HCT116 (cell line): ENCODE measurements around the gene NRXN2. TPM values are rescaled to one million over a fixed set of nuclear protein-coding genes. Genes with fewer than 3 reads are reported as not detected.

Experiments
- ATAC-seq: fragments of 200-7000 bp; cut with Tn5 transposase; 2 replicates; pipeline ENCODE4 v1.9.1; 2020; ENCODE audit warnings: mild to moderate bottlenecking, moderate library complexity
- BruUV-seq: library from RNA; stranded (reverse); fragments of 400-500 nt; replicated peaks from 2 replicates; lab custom pipeline; 2021; lab: Mats Ljungman, UMichigan
- CTCF ChIA-PET: fragments of 300-600 bp; sonication (Branson Sonifier 250); formaldehyde crosslinking; loops from one replicate; lab custom pipeline; 2021; ENCODE audit warnings: antibody characterized with exemption; lab: Charles Lee
- POLR2A ChIA-PET: fragments of 300-600, 350-600 bp; sonication (Branson Sonifier 250); formaldehyde crosslinking; loops from one replicate; lab custom pipeline; 2021; ENCODE audit warnings: antibody characterized with exemption; lab: Charles Lee
- RAD21 ChIA-PET, 2 experiments: fragments of 300-600 bp; sonication (Branson Sonifier 250); formaldehyde crosslinking; loops; one replicate each; lab custom pipeline; 2023; ENCODE audit warnings: low total read pairs in 2 of 2; ENCODE audit not compliant: uncharacterized antibody in 2 of 2, unreplicated experiment in 2 of 2, low non-redundant PET in 1 of 2; lab: Charles Lee
- DNase-seq: peaks from one replicate; pipeline ENCODE4 v3.0.0-alpha.2; 2010; ENCODE audit warnings: low read depth, low spot score
- H2AFZ ChIP-seq: fragments of 200-600 bp; shearing (Covaris generic), sonication (generic); 2 replicates; pipeline ENCODE4 v1.6.1; 2017; ENCODE audit warnings: low read depth, mixed run types, mixed read lengths, antibody characterized with exemption, low read length; ENCODE audit not compliant: poor library complexity, severe bottlenecking
- H3K27ac ChIP-seq: 2 replicates; pipeline ENCODE4 v1.5.1; 2012; ENCODE audit warnings: low read depth, low read length
- H3K27me3 ChIP-seq: fragments of 200-600 bp; sonication (generic); 2 replicates; pipeline ENCODE4 v1.6.1; 2016; ENCODE audit warnings: mixed run types, low read length, mixed read lengths; ENCODE audit not compliant: insufficient read depth
- H3K36me3 ChIP-seq, 2 experiments: fragments of 200-500 bp in 1 of 2; fragments of 200-600 bp in 1 of 2; sonication (Bioruptor generic) in 1 of 2; sonication (generic) in 1 of 2; 2 replicates each; pipeline versions ENCODE4 v1.5.1 to v1.6.1; 2014 to 2016; ENCODE audit warnings: low read length in 2 of 2, inconsistent platforms in 1 of 2, mixed read lengths in 1 of 2, mixed run types in 1 of 2; ENCODE audit not compliant: insufficient read depth in 2 of 2, control insufficient read depth in 1 of 2
- H3K4me1 ChIP-seq, 2 experiments: fragments of 200-600 bp in 1 of 2; sonication (generic) in 1 of 2; 2 replicates each; pipeline versions ENCODE4 v1.5.1 to v1.6.1; 2012 to 2017; ENCODE audit warnings: low read length in 2 of 2, inconsistent platforms in 1 of 2, mild to moderate bottlenecking in 1 of 2, mixed read lengths in 1 of 2, mixed run types in 1 of 2, moderate library complexity in 1 of 2; ENCODE audit not compliant: insufficient read depth in 2 of 2, control insufficient read depth in 1 of 2
- H3K4me2 ChIP-seq: fragments of 200-600 bp; sonication (generic); 2 replicates; pipeline ENCODE4 v1.6.1; 2017; ENCODE audit warnings: mixed run types, low read length, mixed read lengths
- H3K4me3 ChIP-seq, 2 experiments: fragments of 200-600 bp in 1 of 2; sonication (generic) in 1 of 2; replicated peaks in 1 of 2; 2 replicates each; pipeline ENCODE4 v1.5.1; 2011 to 2016; ENCODE audit warnings: low read length in 2 of 2, control low read depth in 1 of 2, low read depth in 1 of 2, mild to moderate bottlenecking in 1 of 2, mixed read lengths in 1 of 2, mixed run types in 1 of 2
- H3K79me2 ChIP-seq: fragments of 200-600 bp; sonication (generic); 2 replicates; pipeline ENCODE4 v1.6.1; 2017; ENCODE audit warnings: mild to moderate bottlenecking, mixed run types, low read length, moderate library complexity, mixed read lengths; ENCODE audit not compliant: insufficient read depth
- H3K9ac ChIP-seq: fragments of 200-600 bp; sonication (generic); 2 replicates; pipeline ENCODE4 v1.6.1; 2016; ENCODE audit warnings: low read length, mixed read lengths
- H3K9me2 ChIP-seq: fragments of 200-600 bp; sonication (generic), shearing (Covaris generic); 2 replicates; pipeline ENCODE4 v1.6.1; 2017; ENCODE audit warnings: mixed run types, mild to moderate bottlenecking, moderate library complexity; ENCODE audit not compliant: insufficient read depth
- H3K9me3 ChIP-seq, 2 experiments: fragments of 200-500 bp in 1 of 2; fragments of 200-600 bp in 1 of 2; sonication (Bioruptor generic) in 1 of 2; sonication (generic) in 1 of 2; 2 replicates each; pipeline ENCODE4 v1.6.1; 2014 to 2017; ENCODE audit warnings: low read length in 2 of 2, mixed read lengths in 2 of 2, inconsistent platforms in 1 of 2, low read depth in 1 of 2, mild to moderate bottlenecking in 1 of 2, mixed run types in 1 of 2, moderate library complexity in 1 of 2; ENCODE audit not compliant: control insufficient read depth in 1 of 2, insufficient read depth in 1 of 2
- H4K20me1 ChIP-seq: fragments of 200-600 bp; sonication (generic), shearing (Covaris generic); 2 replicates; pipeline ENCODE4 v1.6.1; 2017; ENCODE audit warnings: mixed run types, mild to moderate bottlenecking, moderate library complexity; ENCODE audit not compliant: insufficient read depth
- CBX3 ChIP-seq: IDR thresholded peaks from 2 replicates; pipeline ENCODE4 v1.6.1; 2012; ENCODE audit warnings: low read depth
- CEBPB ChIP-seq: IDR thresholded peaks from 2 replicates; pipeline ENCODE4 v1.6.1; 2012; ENCODE audit warnings: low read depth
- EGR1 ChIP-seq: IDR thresholded peaks from 2 replicates; pipeline ENCODE4 v1.6.1; 2012; ENCODE audit warnings: low read depth
- ELF1 ChIP-seq: IDR thresholded peaks from 2 replicates; pipeline ENCODE4 v1.6.1; 2012; ENCODE audit warnings: low read depth, borderline replicate concordance
- EZH2phosphoT487 ChIP-seq: fragments of 200-600 bp; IDR thresholded peaks from 2 replicates; pipeline ENCODE4 v1.6.1; 2018; ENCODE audit warnings: antibody characterized with exemption, borderline replicate concordance
- JUND ChIP-seq: IDR thresholded peaks from 2 replicates; pipeline ENCODE4 v1.6.1; 2012
- POLR2AphosphoS5 ChIP-seq: IDR thresholded peaks from 2 replicates; pipeline ENCODE4 v1.6.1; 2011; ENCODE audit warnings: mild to moderate bottlenecking, low read depth, low read length, moderate library complexity
- SIN3A ChIP-seq: IDR thresholded peaks from 2 replicates; pipeline ENCODE4 v1.6.1; 2012; ENCODE audit warnings: low read depth
- SP1 ChIP-seq: IDR thresholded peaks from 2 replicates; pipeline ENCODE4 v1.6.1; 2012; ENCODE audit warnings: low read depth
- YY1 ChIP-seq: IDR thresholded peaks from 2 replicates; pipeline ENCODE4 v1.6.1; 2011; ENCODE audit warnings: low read length, low read depth, moderate library complexity, mild to moderate bottlenecking; ENCODE audit not compliant: insufficient replicate concordance; ENCODE audit errors: extremely low read depth
- ZFX ChIP-seq: fragments of 450-650 bp; IDR thresholded peaks from 2 replicates; pipeline ENCODE4 v1.6.1; 2017
- ZNF274 ChIP-seq: fragments of 200-500 bp; sonication (Bioruptor generic); IDR thresholded peaks from 2 replicates; pipeline ENCODE4 v1.6.1; 2014; ENCODE audit warnings: mild to moderate bottlenecking, low read depth, low read length, inconsistent platforms
- intact Hi-C: fragments of 100-400 bp; cut with micrococcal nuclease; formaldehyde crosslinking; loops from 2 replicates; pipeline ENCODE4 v1.10.0; 2022
- total RNA-seq: library from RNA; stranded (reverse); gene quantifications from one replicate; pipeline ENCODE4 v1.2.1, GENCODE V29; 2021; ENCODE audit not compliant: unreplicated experiment
- TF ChIP-seq, protein P1 (sequence below): IDR thresholded peaks from 2 replicates; pipeline ENCODE4 v1.6.1; 2011; ENCODE audit warnings: mild to moderate bottlenecking, low read length, moderate library complexity; ENCODE audit not compliant: insufficient replicate concordance; ENCODE audit errors: extremely low read depth
- TF ChIP-seq, protein P2 (sequence below), 3 experiments: fragments of 200-600 bp in 1 of 3; sonication (generic) in 1 of 3; IDR thresholded peaks in 2 of 3; conservative IDR thresholded peaks in 1 of 3; 2 replicates each; pipeline ENCODE4 v1.5.1; 2012 to 2017; ENCODE audit warnings: low read depth in 2 of 3, low read length in 2 of 3, antibody characterized with exemption in 1 of 3, borderline replicate concordance in 1 of 3, control low read depth in 1 of 3, mild to moderate bottlenecking in 1 of 3, mixed read lengths in 1 of 3, mixed run types in 1 of 3, moderate library complexity in 1 of 3; ENCODE audit not compliant: insufficient read depth in 1 of 3
- TF ChIP-seq, protein P3 (sequence below): IDR thresholded peaks from 2 replicates; pipeline ENCODE4 v1.6.1; 2012

NRXN2 gene
- total RNA-seq, 1 experiment from 2014 or later: 1.5 TPM

DNA sequence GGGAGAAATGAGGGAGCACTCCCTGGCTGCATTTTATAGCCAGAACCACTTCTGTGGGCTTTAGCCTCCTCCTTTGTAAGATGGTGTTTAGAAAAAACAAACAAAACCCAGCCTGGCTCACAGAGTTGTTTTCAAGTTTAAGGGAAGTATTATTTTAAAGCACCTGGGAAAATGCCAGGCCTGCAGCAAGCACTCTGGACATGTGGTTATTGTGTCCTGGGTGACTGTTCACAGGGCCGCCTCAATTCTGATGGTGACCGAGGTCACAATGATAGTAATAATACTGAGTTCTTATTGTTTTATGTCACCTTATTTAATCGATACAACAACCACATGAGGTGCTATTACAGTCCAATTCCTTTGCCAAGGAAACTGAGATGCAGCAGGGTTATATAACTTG, 152.7 kb downstream of the NRXN2 start:
- no peaks in the 10 kb centered on the region for H3K9me3 ChIP-seq
- RAD21 ChIA-PET: no interaction called here
- no TSS peak for BruUV-seq
- H3K9me2 ChIP-seq: no peaks in the 10 kb centered on the region
- POLR2A ChIA-PET: no interaction called here
- CTCF ChIA-PET: no interaction called here
- no peak overlapping the region for H2AFZ ChIP-seq
- no peak overlapping the region for H3K9ac ChIP-seq
- intact Hi-C loops: no loop called here
- TF ChIP-seq EGR1 (no peak), JUND (no peak), ELF1 (no peak), EZH2phosphoT487 (no peak), SIN3A (no peak), CEBPB (no peak), SP1 (no peak), CBX3 (no peak), ZFX (no peak), POLR2AphosphoS5 (no peak), ZNF274 (no peak), YY1 (no peak)
- TF ChIP-seq, protein P1, sequence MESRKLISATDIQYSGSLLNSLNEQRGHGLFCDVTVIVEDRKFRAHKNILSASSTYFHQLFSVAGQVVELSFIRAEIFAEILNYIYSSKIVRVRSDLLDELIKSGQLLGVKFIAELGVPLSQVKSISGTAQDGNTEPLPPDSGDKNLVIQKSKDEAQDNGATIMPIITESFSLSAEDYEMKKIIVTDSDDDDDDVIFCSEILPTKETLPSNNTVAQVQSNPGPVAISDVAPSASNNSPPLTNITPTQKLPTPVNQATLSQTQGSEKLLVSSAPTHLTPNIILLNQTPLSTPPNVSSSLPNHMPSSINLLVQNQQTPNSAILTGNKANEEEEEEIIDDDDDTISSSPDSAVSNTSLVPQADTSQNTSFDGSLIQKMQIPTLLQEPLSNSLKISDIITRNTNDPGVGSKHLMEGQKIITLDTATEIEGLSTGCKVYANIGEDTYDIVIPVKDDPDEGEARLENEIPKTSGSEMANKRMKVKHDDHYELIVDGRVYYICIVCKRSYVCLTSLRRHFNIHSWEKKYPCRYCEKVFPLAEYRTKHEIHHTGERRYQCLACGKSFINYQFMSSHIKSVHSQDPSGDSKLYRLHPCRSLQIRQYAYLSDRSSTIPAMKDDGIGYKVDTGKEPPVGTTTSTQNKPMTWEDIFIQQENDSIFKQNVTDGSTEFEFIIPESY: no peak
- TF ChIP-seq, protein P2, sequence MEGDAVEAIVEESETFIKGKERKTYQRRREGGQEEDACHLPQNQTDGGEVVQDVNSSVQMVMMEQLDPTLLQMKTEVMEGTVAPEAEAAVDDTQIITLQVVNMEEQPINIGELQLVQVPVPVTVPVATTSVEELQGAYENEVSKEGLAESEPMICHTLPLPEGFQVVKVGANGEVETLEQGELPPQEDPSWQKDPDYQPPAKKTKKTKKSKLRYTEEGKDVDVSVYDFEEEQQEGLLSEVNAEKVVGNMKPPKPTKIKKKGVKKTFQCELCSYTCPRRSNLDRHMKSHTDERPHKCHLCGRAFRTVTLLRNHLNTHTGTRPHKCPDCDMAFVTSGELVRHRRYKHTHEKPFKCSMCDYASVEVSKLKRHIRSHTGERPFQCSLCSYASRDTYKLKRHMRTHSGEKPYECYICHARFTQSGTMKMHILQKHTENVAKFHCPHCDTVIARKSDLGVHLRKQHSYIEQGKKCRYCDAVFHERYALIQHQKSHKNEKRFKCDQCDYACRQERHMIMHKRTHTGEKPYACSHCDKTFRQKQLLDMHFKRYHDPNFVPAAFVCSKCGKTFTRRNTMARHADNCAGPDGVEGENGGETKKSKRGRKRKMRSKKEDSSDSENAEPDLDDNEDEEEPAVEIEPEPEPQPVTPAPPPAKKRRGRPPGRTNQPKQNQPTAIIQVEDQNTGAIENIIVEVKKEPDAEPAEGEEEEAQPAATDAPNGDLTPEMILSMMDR (IDR thresholded peaks at IDR 0.05 in 2 of 3, conservative IDR thresholded peaks at IDR 0.05 in 1 of 3; ENCODE audit: borderline replicate concordance in 1 of 3, insufficient read depth in 1 of 3, low read depth in 2 of 3, low read length in 2 of 3): no peak
- TF ChIP-seq, protein P3, sequence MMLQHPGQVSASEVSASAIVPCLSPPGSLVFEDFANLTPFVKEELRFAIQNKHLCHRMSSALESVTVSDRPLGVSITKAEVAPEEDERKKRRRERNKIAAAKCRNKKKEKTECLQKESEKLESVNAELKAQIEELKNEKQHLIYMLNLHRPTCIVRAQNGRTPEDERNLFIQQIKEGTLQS: no peak
- no peak overlapping the region for H3K4me3 ChIP-seq
- no peaks in the 10 kb centered on the region for H3K36me3 ChIP-seq
- ATAC-seq (no peak), DNase-seq (no peak)
- peaks cover 13 to 19% of the 10 kb centered on the region in 2 experiments for H3K4me1 ChIP-seq
- H3K79me2 ChIP-seq: no peaks in the 10 kb centered on the region
- H3K27ac ChIP-seq: no peak overlapping the region
- H3K4me2 ChIP-seq: no peak overlapping the region
- H4K20me1 ChIP-seq: no peaks in the 10 kb centered on the region
- no peaks in the 10 kb centered on the region for H3K27me3 ChIP-seq
